HL-60 (cell line): ENCODE results near the gene MYO1E.

Source experiments
- CTCF ChIP-seq: IDR thresholded peaks from one replicate; pipeline ENCODE4 v1.5.1; 2011; ENCODE audit warnings: low read length, control low read depth, inconsistent platforms; ENCODE audit not compliant: insufficient read depth
- GABPA ChIP-seq: IDR thresholded peaks from 2 replicates; pipeline ENCODE4 v1.6.1; 2012; ENCODE audit warnings: low read depth
- POLR2AphosphoS5 ChIP-seq: IDR thresholded peaks from 2 replicates; pipeline ENCODE4 v1.6.1; 2012; ENCODE audit warnings: low read depth
- REST ChIP-seq: IDR thresholded peaks from 2 replicates; pipeline ENCODE4 v1.6.1; 2012; ENCODE audit warnings: low read depth; ENCODE audit not compliant: insufficient replicate concordance

DNA sequence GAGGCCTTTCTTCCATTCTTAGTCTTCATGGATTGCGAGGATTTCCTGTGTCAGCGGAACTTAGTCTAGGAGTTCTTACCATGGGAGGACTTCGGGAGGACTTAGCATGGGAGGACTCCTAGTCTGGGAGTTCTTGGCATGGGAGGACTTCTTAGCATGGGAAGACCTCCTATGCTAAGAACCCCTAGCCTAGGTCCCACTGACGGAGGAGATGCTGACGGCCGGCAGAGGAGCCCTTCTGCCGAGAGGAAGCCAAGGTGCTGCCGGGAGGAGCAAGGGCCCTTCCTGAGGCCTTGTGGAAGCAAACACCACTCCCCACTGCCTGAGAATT, 201.6 kb downstream of the MYO1E start:
- TF ChIP-seq CTCF (no peak), POLR2AphosphoS5 (no peak), REST (no peak), GABPA (no peak)
